Measurements from ENCODE around the gene IFT25. TPM values are rescaled to one million over a fixed set of nuclear protein-coding genes. Genes with fewer than 3 reads are reported as not detected.

Gene IFT25
- total and polyA plus RNA-seq, 10 donors: 23.7 to 38.1 (median 28.0) TPM

DNA sequence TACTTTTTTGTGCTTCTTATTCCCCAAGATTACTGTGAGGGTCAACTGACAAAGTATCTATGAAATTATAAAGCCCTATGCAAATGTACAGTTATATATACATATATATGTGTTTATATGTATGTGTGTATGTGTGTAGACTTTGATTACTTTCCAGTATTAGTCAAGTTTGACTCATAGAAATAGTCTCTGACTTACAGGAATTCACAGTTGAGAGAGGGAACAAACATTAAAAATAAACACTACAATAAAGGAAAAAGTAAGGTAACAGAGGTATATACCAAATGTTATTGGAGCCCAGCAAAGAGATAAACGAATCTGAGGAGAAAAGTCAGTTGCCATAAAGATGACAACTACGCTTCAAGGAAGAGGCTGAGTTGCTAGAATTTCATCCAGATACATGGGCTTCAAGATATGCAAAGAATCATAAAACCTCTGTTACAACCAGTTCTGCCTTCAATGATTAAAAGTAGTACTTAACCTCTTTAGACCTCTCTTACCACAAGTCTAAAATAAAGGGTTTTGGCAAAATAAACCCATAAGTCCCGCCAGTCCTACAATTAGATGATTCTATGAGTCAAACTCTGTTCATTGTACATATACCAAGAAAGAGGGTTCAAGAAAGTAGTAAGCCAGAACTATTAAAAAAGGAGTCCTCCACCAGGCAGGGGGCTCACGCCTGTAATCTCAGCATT, 7.2 kb downstream of the IFT25 start:
- WGBS, 5 donors: 89 to 96% (median 93%) methylated on average over 4 of the region's 4 CpGs
- no peak overlapping the region for H3K27ac ChIP-seq
- H3K36me3 ChIP-seq: peaks cover 0 to 59% (median 17%) of the 10 kb centered on the region in 6 donors

DNA sequence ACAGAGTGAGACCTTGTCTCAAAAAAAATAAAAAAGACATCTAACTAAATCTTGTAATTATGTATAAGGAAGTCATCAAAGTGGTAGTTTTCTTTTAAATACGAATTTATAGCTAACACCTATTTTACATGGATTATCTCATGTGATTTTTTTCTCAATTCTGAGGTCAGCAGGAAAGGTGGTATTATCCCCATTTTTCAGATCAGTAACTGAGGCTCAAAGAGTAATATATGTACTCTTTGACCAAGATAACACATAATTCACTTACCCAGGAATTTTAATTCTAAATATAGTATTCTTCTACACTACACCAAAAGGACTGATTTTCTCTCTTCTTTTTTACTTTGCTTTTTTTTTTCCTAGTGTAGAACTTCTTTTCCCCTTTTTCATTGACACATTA, 9.1 kb downstream of the IFT25 start:
- TF ChIP-seq POLR2AphosphoS5 (IDR thresholded peaks at IDR 0.05): no peak
- 90 to 95% (median 94%) methylated on average over 1 of the region's 1 CpG for WGBS, 5 donors

More for the DNA sequence above, 7.2 kb downstream of the IFT25 start:
- Histone ChIP-seq H3K4me1 (peaks cover 0 to 40% (median 3%) of the 10 kb centered on the region in 6 donors), H3K4me3 (no peak overlapping the region), H3K27me3 (replicated peaks in 1 of 7) (no peaks in the 10 kb centered on the region), H3K9me3 (peaks cover 0 to 19% (median 12%) of the 10 kb centered on the region in 8 donors)
- DNase-seq: no peak
- intact Hi-C loops (cut with DNase I; ENCODE audit: low total_unique reads): no loop called here
- TF ChIP-seq POLR2A (IDR thresholded peaks at IDR 0.05) (no peak), POLR2AphosphoS5 (IDR thresholded peaks at IDR 0.05) (no peak)
- TF ChIP-seq, protein P1, sequence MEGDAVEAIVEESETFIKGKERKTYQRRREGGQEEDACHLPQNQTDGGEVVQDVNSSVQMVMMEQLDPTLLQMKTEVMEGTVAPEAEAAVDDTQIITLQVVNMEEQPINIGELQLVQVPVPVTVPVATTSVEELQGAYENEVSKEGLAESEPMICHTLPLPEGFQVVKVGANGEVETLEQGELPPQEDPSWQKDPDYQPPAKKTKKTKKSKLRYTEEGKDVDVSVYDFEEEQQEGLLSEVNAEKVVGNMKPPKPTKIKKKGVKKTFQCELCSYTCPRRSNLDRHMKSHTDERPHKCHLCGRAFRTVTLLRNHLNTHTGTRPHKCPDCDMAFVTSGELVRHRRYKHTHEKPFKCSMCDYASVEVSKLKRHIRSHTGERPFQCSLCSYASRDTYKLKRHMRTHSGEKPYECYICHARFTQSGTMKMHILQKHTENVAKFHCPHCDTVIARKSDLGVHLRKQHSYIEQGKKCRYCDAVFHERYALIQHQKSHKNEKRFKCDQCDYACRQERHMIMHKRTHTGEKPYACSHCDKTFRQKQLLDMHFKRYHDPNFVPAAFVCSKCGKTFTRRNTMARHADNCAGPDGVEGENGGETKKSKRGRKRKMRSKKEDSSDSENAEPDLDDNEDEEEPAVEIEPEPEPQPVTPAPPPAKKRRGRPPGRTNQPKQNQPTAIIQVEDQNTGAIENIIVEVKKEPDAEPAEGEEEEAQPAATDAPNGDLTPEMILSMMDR (IDR thresholded peaks at IDR 0.05 in 8 of 11, conservative IDR thresholded peaks at IDR 0.05 in 3 of 11): no peak

GRCh38 chr1:53934170-53934765, 11.2 kb downstream of the IFT25 start:
- WGBS, 5 donors: 95 to 100% (median 100%) methylated on average over 1 of the region's 1 CpG
- Histone ChIP-seq H3K27me3 (replicated peaks in 1 of 7) (no peaks in the 10 kb centered on the region), H3K4me3 (no peak overlapping the region), H3K9me3 (peaks cover 0 to 32% (median 22%) of the 10 kb centered on the region in 8 donors), H3K27ac (no peak overlapping the region), H3K36me3 (peaks cover 0 to 74% (median 30%) of the 10 kb centered on the region in 6 donors), H3K4me1 (peaks cover 0 to 6% (median 0%) of the 10 kb centered on the region in 6 donors)
- no peak for DNase-seq
- intact Hi-C loops (cut with DNase I; ENCODE audit: low total_unique reads): no loop called here
- TF ChIP-seq POLR2A (IDR thresholded peaks at IDR 0.05): no peak
- TF ChIP-seq, protein P1 (IDR thresholded peaks at IDR 0.05 in 8 of 11, conservative IDR thresholded peaks at IDR 0.05 in 3 of 11): no peak
- no peak for TF ChIP-seq POLR2AphosphoS5 (IDR thresholded peaks at IDR 0.05)

More for the DNA sequence above, 9.1 kb downstream of the IFT25 start:
- no peak overlapping the region for H3K27ac ChIP-seq
- peaks cover 0 to 32% (median 22%) of the 10 kb centered on the region in 8 donors for H3K9me3 ChIP-seq
- no peak for DNase-seq
- H3K36me3 ChIP-seq: peaks cover 0 to 74% (median 23%) of the 10 kb centered on the region in 6 donors
- H3K4me1 ChIP-seq: peaks cover 0 to 22% (median 0%) of the 10 kb centered on the region in 6 donors
- no peaks in the 10 kb centered on the region for H3K27me3 ChIP-seq (replicated peaks in 1 of 7)
- H3K4me3 ChIP-seq: no peak overlapping the region
- intact Hi-C loops (cut with DNase I; ENCODE audit: low total_unique reads): no loop called here

DNA sequence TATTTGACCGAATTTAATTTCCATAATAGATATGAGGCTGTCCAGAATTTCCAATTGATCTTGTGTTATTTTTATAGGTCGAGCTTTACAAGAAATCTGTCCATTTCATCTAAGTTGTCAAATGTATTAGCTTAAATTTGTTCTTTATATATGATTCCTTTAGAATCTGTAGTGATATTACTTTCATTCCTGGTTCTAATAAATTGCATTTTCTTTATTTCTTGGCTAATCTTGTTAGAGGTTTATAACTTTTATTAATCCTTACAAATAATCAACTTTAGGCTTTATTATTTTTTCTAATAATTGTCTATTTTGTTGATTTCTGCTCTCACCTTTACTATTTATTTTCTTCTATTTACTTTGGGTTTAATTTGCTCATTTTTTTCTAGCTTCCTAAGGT, 14.0 kb downstream of the IFT25 start:
- WGBS, 5 donors: 91 to 98% (median 98%) methylated on average over 2 of the region's 2 CpGs
- no peak overlapping the region for H3K4me3 ChIP-seq
- no peaks in the 10 kb centered on the region for H3K4me1 ChIP-seq
- peaks cover 0 to 32% (median 22%) of the 10 kb centered on the region in 8 donors for H3K9me3 ChIP-seq
- no peaks in the 10 kb centered on the region for H3K27me3 ChIP-seq (replicated peaks in 1 of 7)
- H3K36me3 ChIP-seq: peaks cover 0 to 74% (median 33%) of the 10 kb centered on the region in 6 donors
- DNase-seq: no peak
- TF ChIP-seq POLR2AphosphoS5 (IDR thresholded peaks at IDR 0.05) (no peak), POLR2A (IDR thresholded peaks at IDR 0.05) (no peak)
- TF ChIP-seq, protein P1 (IDR thresholded peaks at IDR 0.05 in 8 of 11, conservative IDR thresholded peaks at IDR 0.05 in 3 of 11): no peak
- intact Hi-C loops (cut with DNase I; ENCODE audit: low total_unique reads): no loop called here
- H3K27ac ChIP-seq: no peak overlapping the region
